IMR-90 (cell line): Measurements from ENCODE around the gene L1CAM. TPM values are rescaled to one million over a fixed set of nuclear protein-coding genes. Genes with fewer than 3 reads are reported as not detected.

Experiments
- ATAC-seq: fragments of 200-7000 bp; cut with Tn5 transposase; 2 replicates; pipeline ENCODE4 v1.9.1; 2020; ENCODE audit warnings: low read depth, mild to moderate bottlenecking, moderate library complexity
- BruUV-seq: library from RNA; stranded (reverse); fragments of 400-500 nt; replicated peaks from 2 replicates; lab custom pipeline; 2021; lab: Mats Ljungman, UMichigan
- CTCF ChIA-PET: fragments of 300-600 bp; formaldehyde crosslinking; extraction: SDS; loops from one replicate; lab custom pipeline; 2021; ENCODE audit warnings: antibody characterized with exemption; lab: Yijun Ruan, JAX
- POLR2A ChIA-PET: fragments of 300-600 bp; sonication (Branson Sonifier 250); formaldehyde crosslinking; loops from one replicate; lab custom pipeline; 2022; ENCODE audit warnings: antibody characterized with exemption; ENCODE audit not compliant: unreplicated experiment; lab: Charles Lee
- DNase-seq: peaks from one replicate; pipeline ENCODE4 v3.0.0; 2013
- H2AFZ ChIP-seq: replicated peaks from 2 replicates; pipeline ENCODE3; 2013; ENCODE audit warnings: low read length, mild to moderate bottlenecking; ENCODE audit not compliant: poor library complexity
- H2AK5ac ChIP-seq: 2 replicates; pipeline ENCODE4 v1.6.1; 2013; ENCODE audit warnings: low read depth, low read length, inconsistent platforms
- H2AK9ac ChIP-seq: replicated peaks from 2 replicates; pipeline ENCODE3; 2013; ENCODE audit warnings: mild to moderate bottlenecking, low read depth, low read length, moderate library complexity; ENCODE audit not compliant: poor library complexity
- H2BK120ac ChIP-seq: 2 replicates; pipeline ENCODE4 v1.6.1; 2013; ENCODE audit warnings: low read depth, low read length, inconsistent platforms
- H2BK15ac ChIP-seq: 3 replicates; pipeline ENCODE4 v1.6.1; 2013; ENCODE audit warnings: low read depth, low read length, inconsistent platforms
- H2BK20ac ChIP-seq: 2 replicates; pipeline ENCODE4 v1.6.1; 2013; ENCODE audit warnings: low read depth, mild to moderate bottlenecking, inconsistent platforms, low read length, moderate library complexity
- H2BK5ac ChIP-seq: 2 replicates; pipeline ENCODE4 v1.6.1; 2013; ENCODE audit warnings: mild to moderate bottlenecking, low read depth, low read length, inconsistent platforms; ENCODE audit not compliant: poor library complexity, severe bottlenecking
- H3K14ac ChIP-seq: replicated peaks from 2 replicates; pipeline ENCODE4 v1.6.1; 2013; ENCODE audit warnings: low read depth, low read length, inconsistent platforms
- H3K18ac ChIP-seq: 2 replicates; pipeline ENCODE4 v1.6.1; 2013; ENCODE audit warnings: low read depth, low read length, control low read depth
- H3K23ac ChIP-seq: 2 replicates; pipeline ENCODE4 v1.6.1; 2013; ENCODE audit warnings: low read depth, low read length, inconsistent platforms
- H3K27ac ChIP-seq: 2 replicates; pipeline ENCODE4 v1.5.1; 2013; ENCODE audit warnings: mild to moderate bottlenecking, control low read depth, low read length; ENCODE audit not compliant: insufficient read depth
- H3K27me3 ChIP-seq: 2 replicates; pipeline ENCODE4 v1.6.1; 2013; ENCODE audit warnings: low read length; ENCODE audit not compliant: control insufficient read depth, insufficient read depth
- H3K36me3 ChIP-seq: 2 replicates; pipeline ENCODE4 v1.6.1; 2013; ENCODE audit warnings: low read length, mixed read lengths; ENCODE audit not compliant: control insufficient read depth, insufficient read depth
- H3K4ac ChIP-seq: 2 replicates; pipeline ENCODE4 v1.6.1; 2013; ENCODE audit warnings: low read depth, low read length, inconsistent platforms
- H3K4me1 ChIP-seq: 2 replicates; pipeline ENCODE4 v1.6.1; 2013; ENCODE audit warnings: low read length, mixed read lengths; ENCODE audit not compliant: control insufficient read depth, insufficient read depth
- H3K4me2 ChIP-seq: 2 replicates; pipeline ENCODE4 v1.6.1; 2013; ENCODE audit warnings: low read depth, mild to moderate bottlenecking, control low read depth, low read length, moderate library complexity
- H3K4me3 ChIP-seq: 2 replicates; pipeline ENCODE4 v1.5.1; 2013; ENCODE audit warnings: low read depth, mild to moderate bottlenecking, control low read depth, low read length, moderate library complexity; ENCODE audit not compliant: insufficient read depth
- H3K56ac ChIP-seq: 2 replicates; pipeline ENCODE4 v1.6.1; 2013; ENCODE audit warnings: low read length, inconsistent platforms; ENCODE audit not compliant: insufficient read depth; ENCODE audit errors: extremely low read depth
- H3K79me1 ChIP-seq, 2 experiments: 2 replicates each; pipeline ENCODE4 v1.6.1; 2013; ENCODE audit warnings: low read length in 2 of 2, inconsistent platforms in 1 of 2, low read depth in 1 of 2
- H3K9ac ChIP-seq: 2 replicates; pipeline ENCODE4 v1.6.1; 2013; ENCODE audit warnings: low read depth, low read length, control low read depth
- H3K9me1 ChIP-seq: 2 replicates; pipeline ENCODE4 v1.6.1; 2013; ENCODE audit warnings: low read length, inconsistent platforms; ENCODE audit not compliant: insufficient read depth
- H3K9me3 ChIP-seq: 2 replicates; pipeline ENCODE4 v1.6.1; 2013; ENCODE audit warnings: low read length; ENCODE audit not compliant: control insufficient read depth, insufficient read depth
- H4K20me1 ChIP-seq: 2 replicates; pipeline ENCODE4 v1.6.1; 2013; ENCODE audit warnings: low read length, inconsistent platforms; ENCODE audit not compliant: insufficient read depth
- H4K5ac ChIP-seq: 2 replicates; pipeline ENCODE4 v1.6.1; 2013; ENCODE audit warnings: mild to moderate bottlenecking, low read depth, low read length, control low read depth
- H4K8ac ChIP-seq, 2 experiments: 2 replicates each; pipeline ENCODE4 v1.6.1; 2013; ENCODE audit warnings: low read depth in 2 of 2, low read length in 2 of 2, control low read depth in 1 of 2, inconsistent platforms in 1 of 2
- H4K91ac ChIP-seq: 2 replicates; pipeline ENCODE4 v1.6.1; 2013; ENCODE audit warnings: low read depth, low read length, inconsistent platforms; ENCODE audit not compliant: insufficient read depth
- FOS ChIP-seq: fragments of 150-350 bp; IDR thresholded peaks from 2 replicates; pipeline ENCODE4 v1.6.1; 2016; ENCODE audit warnings: low read depth, low read length
- MAFK ChIP-seq: IDR thresholded peaks from 2 replicates; pipeline ENCODE4 v1.6.1; 2012; ENCODE audit warnings: low read depth, low read length, improper control_type of control experiment
- RFX5 ChIP-seq: IDR thresholded peaks from 2 replicates; pipeline ENCODE4 v1.8.0; 2012; ENCODE audit warnings: low read depth, mild to moderate bottlenecking, low read length, moderate library complexity
- WGBS, 2 experiments: methylation state at CpG; one replicate each; pipeline versions ENCODE4 v1.1.5 to v1.1.7; 2013; ENCODE audit warnings: missing lambda C conversion rate in 2 of 2; ENCODE audit not compliant: insufficient read length in 1 of 2; ENCODE audit errors: extremely low coverage in 2 of 2; 5-methylcytosine and 5-hydroxymethylcytosine counted together
- dilution Hi-C: fragments of 300-500 bp; cut with HindIII; formaldehyde crosslinking; loops from one replicate; pipeline ENCODE4 v1.14.3; 2018; ENCODE audit warnings: low sequenced_read_pairs; ENCODE audit not compliant: unreplicated experiment
- in situ Hi-C: fragments of 300-500 bp; cut with MboI; formaldehyde crosslinking; loops from 3 replicates; pipeline ENCODE4 v1.14.3; 2019; ENCODE audit warnings: low sequenced_read_pairs, inconsistent platforms, mixed read lengths
- intact Hi-C: fragments of 100-400 bp; cut with micrococcal nuclease; formaldehyde crosslinking; loops from 2 replicates; pipeline ENCODE4 v1.10.0; 2022
- polyA plus RNA-seq, 3 experiments: library from polyadenylated mRNA; depleted of rRNA; stranded (reverse); fragments of >200 nt; gene quantifications; 2 replicates each; pipeline ENCODE4 v1.2.3, GENCODE V29; 2012; ENCODE audit warnings: low replicate concordance in 1 of 3
- total RNA-seq: library from RNA; depleted of rRNA; stranded (reverse); fragments of >200 nt; gene quantifications from 2 replicates; pipeline ENCODE4 v1.2.3, GENCODE V29; 2012
- TF ChIP-seq, protein P1 (sequence below): fragments of 150-350 bp; IDR thresholded peaks from 2 replicates; pipeline ENCODE4 v1.6.1; 2016; ENCODE audit warnings: low read depth, mild to moderate bottlenecking, low read length, moderate library complexity, borderline replicate concordance

L1CAM gene
- total and polyA plus RNA-seq, 2 of the 4 experiments (the other 2 are of a cell fraction): 0.36 to 1.9 TPM

GRCh38 chrX:153905481-153906095, 19.6 kb upstream of the L1CAM start:
- BruUV-seq: no TSS peak
- no peak overlapping the region for H3K4me3 ChIP-seq

More at GRCh38 chrX:153905481-153906095, 19.6 kb upstream of the L1CAM start:
- in situ Hi-C loops (loop anchor here (25.0 kb wide), 1 partner anchor 943 kb away; no protein-coding TSS in a partner anchor), intact Hi-C loops (no loop called here), dilution Hi-C loops (no loop called here)
- ChIA-PET POLR2A (no interaction called here), CTCF (no interaction called here)
- Histone ChIP-seq H2AK5ac (no peak overlapping the region), H3K27me3 (peaks cover 3% of the 10 kb centered on the region; the same call in 1 of the 2 replicates), H4K91ac (no peak overlapping the region), H2BK120ac (no peak overlapping the region), H2AFZ (no peak overlapping the region), H2BK15ac (no peak overlapping the region), H3K4me2 (no peak overlapping the region), H2AK9ac (no peak overlapping the region), H3K36me3 (no peaks in the 10 kb centered on the region), H3K23ac (no peak overlapping the region), H3K9ac (no peak overlapping the region), H3K9me3 (no peaks in the 10 kb centered on the region; the same call in 1 of the 2 replicates), H4K5ac (no peak overlapping the region), H3K27ac (no peak overlapping the region), H2BK5ac (no peak overlapping the region), H3K18ac (no peak overlapping the region), H3K4me1 (peaks cover 9% of the 10 kb centered on the region; the same call in 1 of the 2 replicates), H3K56ac (no peak overlapping the region), H4K8ac (no peak overlapping the region), H3K14ac (no peak overlapping the region), H3K4ac (no peak overlapping the region), H2BK20ac (no peak overlapping the region), H3K9me1 (peaks cover 4% of the 10 kb centered on the region), H4K20me1 (no peaks in the 10 kb centered on the region; the same call in 1 of the 2 replicates), H3K79me1 (no peaks in the 10 kb centered on the region)
- no peak for TF ChIP-seq FOS
- no peak for TF ChIP-seq MAFK
- TF ChIP-seq RFX5: no peak
- TF ChIP-seq, protein P1, sequence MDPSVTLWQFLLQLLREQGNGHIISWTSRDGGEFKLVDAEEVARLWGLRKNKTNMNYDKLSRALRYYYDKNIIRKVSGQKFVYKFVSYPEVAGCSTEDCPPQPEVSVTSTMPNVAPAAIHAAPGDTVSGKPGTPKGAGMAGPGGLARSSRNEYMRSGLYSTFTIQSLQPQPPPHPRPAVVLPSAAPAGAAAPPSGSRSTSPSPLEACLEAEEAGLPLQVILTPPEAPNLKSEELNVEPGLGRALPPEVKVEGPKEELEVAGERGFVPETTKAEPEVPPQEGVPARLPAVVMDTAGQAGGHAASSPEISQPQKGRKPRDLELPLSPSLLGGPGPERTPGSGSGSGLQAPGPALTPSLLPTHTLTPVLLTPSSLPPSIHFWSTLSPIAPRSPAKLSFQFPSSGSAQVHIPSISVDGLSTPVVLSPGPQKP: no peak
- WGBS, 2 experiments: 92% methylated on average over 27 of the region's 32 CpGs; no CpG with 5 or more reads in 1 of the 2 experiments
- DNase-seq (no peak), ATAC-seq (no peak)
